Tibial artery (tissue), 4 donors: ENCODE results near the gene WBP1L.
"Not testable (repeated sequence)": the region's sequence is repeated elsewhere in the genome, so short reads cannot be mapped to it uniquely, and the experiment has no call there.

ENCODE experiments used
- DNase-seq, 2 donors: peaks; one replicate each; pipeline ENCODE4 v3.0.0-alpha.2; 2019
- H3K27ac ChIP-seq, 2 donors: fragments of 200-600 bp; sonication (generic) in 1 of 2; 1 replicate in 1 of 2; 2 replicates in 1 of 2; pipeline ENCODE4 v1.5.1; 2018 to 2019; ENCODE audit warnings: mild to moderate bottlenecking in 1 of 2
- H3K27me3 ChIP-seq, 2 donors: fragments of 200-600 bp; sonication (generic) in 1 of 2; one replicate each; pipeline versions ENCODE4 v1.5.1 to v1.6.0; 2016 to 2019
- H3K36me3 ChIP-seq, 3 donors: fragments of 200-600 bp; sonication (generic) in 2 of 3; one replicate each; pipeline ENCODE4 v1.5.1; 2016 to 2019; ENCODE audit warnings: mild to moderate bottlenecking in 2 of 3
- H3K4me1 ChIP-seq, 4 donors: fragments of 200-600 bp; sonication (generic) in 2 of 4; 1 replicate in 3 of 4; 2 replicates in 1 of 4; pipeline ENCODE4 v1.5.1; 2016 to 2019
- H3K4me3 ChIP-seq, 2 donors: fragments of 200-600 bp; sonication (generic) in 1 of 2; 1 replicate in 1 of 2; 2 replicates in 1 of 2; pipeline ENCODE4 v1.5.1; 2018 to 2019; ENCODE audit warnings: mild to moderate bottlenecking in 2 of 2
- H3K9me3 ChIP-seq, 3 donors: fragments of 200-600 bp; sonication (generic) in 1 of 3; one replicate each; pipeline ENCODE4 v1.5.1; 2016 to 2019
- CTCF ChIP-seq, 2 experiments: fragments of 200-600 bp in 1 of 2; fragments of 450-650 bp in 1 of 2; IDR thresholded peaks; one replicate each; pipeline ENCODE4 v1.5.1; 2017 to 2019; ENCODE audit warnings: antibody characterized with exemption in 2 of 2, mild to moderate bottlenecking in 1 of 2, moderate library complexity in 1 of 2
- intact Hi-C: fragments of 100-400 bp; cut with DNase I; formaldehyde crosslinking; loops from one replicate; pipeline ENCODE4 v1.15.0; 2023; ENCODE audit warnings: low total_unique reads

WBP1L gene

GRCh38 chr10:102738692-102739121 is 5.0 kb upstream of the WBP1L start:
- no peak overlapping the region for H3K27ac ChIP-seq
- H3K36me3 ChIP-seq = peaks cover 0 to 17% (median 0%) of the 10 kb centered on the region in 3 donors
- no peaks in the 10 kb centered on the region for H3K9me3 ChIP-seq
- no peak for TF ChIP-seq CTCF (IDR thresholded peaks at IDR 0.05)
- intact Hi-C loops = loop anchor here (10.0 kb wide), 2 partner anchors 336 to 506 kb away; partner anchors contain the start of gene RPEL1
- no peak overlapping the region for H3K4me3 ChIP-seq
- H3K27me3 ChIP-seq = no peaks in the 10 kb centered on the region
- DNase-seq = no peak
- peaks cover 0 to 13% (median 0%) of the 10 kb centered on the region in 4 donors for H3K4me1 ChIP-seq

DNA sequence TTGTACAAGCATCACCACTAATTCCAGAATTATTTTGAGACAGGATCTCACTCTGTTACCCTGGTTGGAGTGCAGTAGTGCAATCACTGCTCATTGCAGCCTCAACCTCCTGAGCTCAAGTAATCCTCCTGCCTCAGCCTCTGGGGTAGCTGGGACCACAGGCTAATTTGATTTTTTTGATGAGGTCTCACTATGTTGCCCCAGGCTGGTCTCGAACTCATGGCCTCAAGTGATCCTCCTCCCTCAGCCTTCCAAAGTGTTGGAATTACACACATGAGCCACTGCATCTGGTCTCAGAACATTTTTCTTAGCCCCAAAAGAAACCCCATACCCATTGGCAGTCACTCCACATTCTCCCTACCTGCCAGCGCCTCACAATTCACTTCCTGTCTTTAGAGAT is 3.5 kb upstream of the WBP1L start:
- H3K4me1 ChIP-seq = peaks cover 0 to 15% (median 0%) of the 10 kb centered on the region in 4 donors
- intact Hi-C loops = loop anchor here (5.0 kb wide), 2 partner anchors 37 to 77 kb away; no protein-coding TSS in a partner anchor

DNA sequence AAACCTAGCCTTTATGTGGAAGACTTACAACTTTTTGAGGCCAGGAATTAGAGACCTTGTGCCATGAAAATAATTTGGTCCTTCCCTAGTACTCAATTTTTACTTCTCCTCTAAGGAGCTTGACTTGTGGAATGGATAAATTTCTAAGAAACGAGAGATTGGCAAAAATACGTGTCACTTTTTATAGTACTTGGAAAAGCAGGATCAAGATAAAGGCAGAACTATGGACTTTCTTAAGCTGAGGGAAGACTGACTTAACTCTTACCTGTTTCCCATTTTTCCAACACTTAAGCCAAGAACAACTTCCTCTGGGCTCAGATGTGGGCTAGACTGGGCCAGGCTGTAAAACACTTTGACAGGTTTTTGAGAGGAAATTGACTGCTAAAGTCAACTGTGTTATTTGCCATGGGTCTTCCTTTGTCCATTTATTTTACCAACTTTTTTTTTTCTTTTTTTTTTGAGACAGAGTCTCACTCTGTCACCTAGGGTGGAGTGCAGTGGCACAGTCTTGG is 2.0 kb upstream of the WBP1L start:
- peaks cover 0 to 30% (median 9%) of the 10 kb centered on the region in 4 donors for H3K4me1 ChIP-seq
- no peaks in the 10 kb centered on the region for H3K27me3 ChIP-seq
- TF ChIP-seq CTCF (IDR thresholded peaks at IDR 0.05) = no peak
- intact Hi-C loops = loop anchor here (5.0 kb wide), 2 partner anchors 36 to 76 kb away; no protein-coding TSS in a partner anchor
- H3K36me3 ChIP-seq = peaks cover 0 to 13% (median 0%) of the 10 kb centered on the region in 3 donors
- peak in 1 of 2 donors; percentile 5 for DNase-seq
- H3K4me3 ChIP-seq = no peak overlapping the region
- no peaks in the 10 kb centered on the region for H3K9me3 ChIP-seq
- no peak overlapping the region for H3K27ac ChIP-seq

More for the DNA sequence above, 3.5 kb upstream of the WBP1L start:
- Histone ChIP-seq H3K9me3 (no peaks in the 10 kb centered on the region), H3K36me3 (peaks cover 0 to 13% (median 0%) of the 10 kb centered on the region in 3 donors), H3K27me3 (no peaks in the 10 kb centered on the region), H3K27ac (no peak overlapping the region), H3K4me3 (no peak overlapping the region)
- DNase-seq = no peak
- no peak for TF ChIP-seq CTCF (IDR thresholded peaks at IDR 0.05)

DNA sequence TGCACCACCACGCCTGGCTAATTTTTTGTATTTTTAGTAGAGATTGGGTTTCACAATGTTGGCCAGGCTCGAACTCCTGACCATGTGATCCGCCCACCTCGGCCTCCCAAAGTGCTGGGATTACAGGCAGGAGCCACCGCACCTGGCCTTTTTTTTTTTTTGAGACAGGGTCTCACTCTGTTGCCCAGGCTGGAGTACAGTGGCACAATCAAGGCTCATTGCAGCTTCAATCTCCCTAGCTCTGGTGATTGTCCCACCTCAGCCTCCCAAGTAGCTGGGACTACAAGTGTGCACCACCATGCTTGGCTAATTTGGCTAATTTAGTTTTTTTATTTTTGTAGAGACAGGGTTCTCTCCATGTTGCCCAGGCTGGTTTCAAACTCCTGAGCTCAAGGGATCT is 1.4 kb upstream of the WBP1L start:
- H3K4me1 ChIP-seq = peaks cover 0 to 36% (median 9%) of the 10 kb centered on the region in 4 donors
- H3K9me3 ChIP-seq, H3K4me3 ChIP-seq, H3K36me3 ChIP-seq, H3K27me3 ChIP-seq, H3K27ac ChIP-seq: not testable (repeated sequence)
- DNase-seq = peak in 1 of 2 donors; percentile 28
- intact Hi-C loops = loop anchor here (5.0 kb wide), 2 partner anchors 35 to 75 kb away; no protein-coding TSS in a partner anchor

GRCh38 chr10:102743078-102743587 is 615 bp upstream of the WBP1L start:
- Histone ChIP-seq H3K4me1 (peaks cover 0 to 43% (median 9%) of the 10 kb centered on the region in 4 donors), H3K36me3 (peaks cover 0 to under 1% (median 0%) of the 10 kb centered on the region in 3 donors), H3K9me3 (no peaks in the 10 kb centered on the region), H3K27ac (peak overlapping the region in 1 of 2 donors; percentile 50), H3K27me3 (no peaks in the 10 kb centered on the region), H3K4me3 (peak overlapping the region; percentile 16 to 30)
- DNase-seq = no peak
- intact Hi-C loops = loop anchor here (5.0 kb wide), 2 partner anchors 34 to 74 kb away; no protein-coding TSS in a partner anchor
- no peak for TF ChIP-seq CTCF (IDR thresholded peaks at IDR 0.05)

- H3K36me3 ChIP-seq = no peaks in the 10 kb centered on the region
- no peak for TF ChIP-seq CTCF (IDR thresholded peaks at IDR 0.05)
- H3K27me3 ChIP-seq = no peaks in the 10 kb centered on the region
- peak overlapping the region; percentile 94 to 96 for H3K27ac ChIP-seq
- H3K4me3 ChIP-seq = peak overlapping the region; percentile 82 to 86
- H3K4me1 ChIP-seq = peaks cover 0 to 54% (median 9%) of the 10 kb centered on the region in 4 donors
- DNase-seq = peak; percentile 38 to 79
- intact Hi-C loops = loop anchor here (5.0 kb wide), 2 partner anchors 33 to 73 kb away; no protein-coding TSS in a partner anchor
- no peaks in the 10 kb centered on the region for H3K9me3 ChIP-seq
Observed at GRCh38 chr10:102744374-102745051, 765 bp downstream of the WBP1L start.
